Chondrocyte (in vitro differentiated cells): ENCODE data around the gene MTUS2. TPM values are rescaled to one million over a fixed set of nuclear protein-coding genes. Genes with fewer than 3 reads are reported as not detected.

Experiments
- DNase-seq: peaks from one replicate; pipeline ENCODE4 v3.0.0; 2021; ENCODE audit warnings: mixed read lengths, low spot score
- H3K27ac Mint-ChIP-seq: one replicate; pipeline ENCODE4 v1.8.0; 2021; ENCODE audit warnings: mild to moderate bottlenecking, moderate library complexity, mixed read lengths; ENCODE audit not compliant: unreplicated experiment
- H3K27me3 Mint-ChIP-seq: 2 replicates; pipeline ENCODE4 v1.8.0; 2021; ENCODE audit warnings: low read depth, mixed read lengths
- H3K36me3 Mint-ChIP-seq: 2 replicates; pipeline ENCODE4 v1.8.0; 2021; ENCODE audit warnings: low read depth, mixed read lengths
- H3K4me1 Mint-ChIP-seq: 2 replicates; pipeline ENCODE4 v1.8.0; 2021; ENCODE audit warnings: low read depth, mild to moderate bottlenecking, mixed read lengths
- H3K4me3 Mint-ChIP-seq: one replicate; pipeline ENCODE4 v1.8.0; 2021; ENCODE audit warnings: mild to moderate bottlenecking, moderate library complexity, mixed read lengths; ENCODE audit not compliant: unreplicated experiment
- H3K9me3 Mint-ChIP-seq: 2 replicates; pipeline ENCODE4 v1.8.0; 2021; ENCODE audit warnings: low read depth, mixed read lengths
- total RNA-seq: library from RNA; stranded (reverse); gene quantifications from 3 replicates; pipeline ENCODE4 v1.2.1, GENCODE V29; 2021
- TF ChIP-seq, protein P1 (sequence below): fragments of 200-600 bp; sonication (generic); IDR thresholded peaks from 2 replicates; pipeline ENCODE4 v1.5.0; 2021; ENCODE audit warnings: antibody characterized with exemption, mild to moderate bottlenecking, moderate library complexity

MTUS2 gene
- total RNA-seq, 1 donor from 2014 or later, result 1.2 TPM

DNA sequence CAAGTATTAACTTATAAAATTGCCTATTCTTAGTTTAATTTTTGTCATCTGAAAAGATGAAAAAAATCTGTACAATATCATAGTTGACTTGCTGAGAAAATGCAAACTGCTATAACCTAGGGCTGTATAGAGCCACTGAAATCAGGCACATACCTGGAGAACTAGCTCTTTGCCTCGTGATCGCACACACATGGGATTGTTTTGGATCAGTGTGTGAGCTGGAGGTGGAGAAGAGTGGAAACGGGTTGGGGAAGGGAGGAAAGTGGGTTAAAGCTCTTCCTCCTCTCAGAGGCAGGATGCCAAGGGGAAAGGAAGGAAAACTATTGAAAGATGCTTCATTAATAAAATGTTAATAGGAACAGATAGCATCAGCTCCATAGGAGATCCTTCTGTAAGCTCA, 2.7 kb downstream of the MTUS2 start:
- Mint-ChIP-seq H3K4me3 (no peak overlapping the region), H3K4me1 (peaks cover 10% of the 10 kb centered on the region), H3K9me3 (peaks cover 9% of the 10 kb centered on the region), H3K27ac (no peak overlapping the region), H3K27me3 (peaks cover 45% of the 10 kb centered on the region), H3K36me3 (peaks cover 5% of the 10 kb centered on the region)
- DNase-seq, result no peak
- TF ChIP-seq, protein P1, sequence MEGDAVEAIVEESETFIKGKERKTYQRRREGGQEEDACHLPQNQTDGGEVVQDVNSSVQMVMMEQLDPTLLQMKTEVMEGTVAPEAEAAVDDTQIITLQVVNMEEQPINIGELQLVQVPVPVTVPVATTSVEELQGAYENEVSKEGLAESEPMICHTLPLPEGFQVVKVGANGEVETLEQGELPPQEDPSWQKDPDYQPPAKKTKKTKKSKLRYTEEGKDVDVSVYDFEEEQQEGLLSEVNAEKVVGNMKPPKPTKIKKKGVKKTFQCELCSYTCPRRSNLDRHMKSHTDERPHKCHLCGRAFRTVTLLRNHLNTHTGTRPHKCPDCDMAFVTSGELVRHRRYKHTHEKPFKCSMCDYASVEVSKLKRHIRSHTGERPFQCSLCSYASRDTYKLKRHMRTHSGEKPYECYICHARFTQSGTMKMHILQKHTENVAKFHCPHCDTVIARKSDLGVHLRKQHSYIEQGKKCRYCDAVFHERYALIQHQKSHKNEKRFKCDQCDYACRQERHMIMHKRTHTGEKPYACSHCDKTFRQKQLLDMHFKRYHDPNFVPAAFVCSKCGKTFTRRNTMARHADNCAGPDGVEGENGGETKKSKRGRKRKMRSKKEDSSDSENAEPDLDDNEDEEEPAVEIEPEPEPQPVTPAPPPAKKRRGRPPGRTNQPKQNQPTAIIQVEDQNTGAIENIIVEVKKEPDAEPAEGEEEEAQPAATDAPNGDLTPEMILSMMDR, result no peak

DNA sequence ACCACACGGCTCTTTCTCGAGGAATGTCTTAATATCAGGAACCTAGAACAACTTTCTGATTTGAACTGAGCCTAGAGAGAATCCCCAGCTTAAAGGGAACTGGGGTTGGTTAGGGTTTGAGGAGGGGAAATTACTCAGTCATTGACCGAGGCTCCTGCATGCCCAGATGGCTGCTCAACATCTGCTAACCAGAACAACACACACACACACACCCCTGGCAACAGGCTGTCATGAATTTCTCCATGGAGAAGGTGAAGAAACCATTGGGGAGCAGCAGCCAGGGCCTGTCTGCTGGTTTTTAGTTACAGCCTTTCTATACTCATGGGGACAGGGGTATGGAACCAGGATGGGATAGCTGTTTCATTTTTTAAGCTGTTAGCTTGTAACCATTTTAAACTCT, 5.2 kb downstream of the MTUS2 start:
- no peak overlapping the region for H3K27ac Mint-ChIP-seq
- peaks cover 6% of the 10 kb centered on the region for H3K36me3 Mint-ChIP-seq
- DNase-seq, result no peak
- peaks cover 38% of the 10 kb centered on the region for H3K27me3 Mint-ChIP-seq
- peaks cover 24% of the 10 kb centered on the region for H3K9me3 Mint-ChIP-seq
- TF ChIP-seq, protein P1, result no peak
- H3K4me1 Mint-ChIP-seq, result peaks cover 4% of the 10 kb centered on the region
- no peak overlapping the region for H3K4me3 Mint-ChIP-seq

DNA sequence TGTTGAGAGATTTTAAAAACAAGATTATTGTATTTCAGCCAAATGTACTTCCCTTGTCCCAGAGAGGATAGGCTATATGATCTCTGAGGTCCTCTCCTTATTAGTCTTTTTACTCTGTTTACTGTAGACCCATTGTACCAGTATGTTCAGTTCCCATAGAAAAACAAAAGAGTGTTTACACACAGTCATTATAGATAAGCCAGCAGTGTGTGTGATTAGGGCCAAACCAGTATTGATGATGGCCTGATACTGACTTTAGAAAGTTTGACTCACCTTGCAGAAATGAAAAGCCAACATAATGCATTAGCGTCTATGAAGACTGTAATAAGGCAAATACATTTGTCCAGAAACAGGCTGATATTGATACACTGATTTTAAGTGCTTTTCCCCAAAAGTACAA, 6.2 kb downstream of the MTUS2 start:
- Mint-ChIP-seq H3K27me3 (peaks cover 34% of the 10 kb centered on the region), H3K27ac (no peak overlapping the region), H3K9me3 (peaks cover 33% of the 10 kb centered on the region), H3K4me3 (no peak overlapping the region), H3K36me3 (peaks cover 11% of the 10 kb centered on the region), H3K4me1 (no peaks in the 10 kb centered on the region)
- DNase-seq, result no peak
- TF ChIP-seq, protein P1, result no peak

DNA sequence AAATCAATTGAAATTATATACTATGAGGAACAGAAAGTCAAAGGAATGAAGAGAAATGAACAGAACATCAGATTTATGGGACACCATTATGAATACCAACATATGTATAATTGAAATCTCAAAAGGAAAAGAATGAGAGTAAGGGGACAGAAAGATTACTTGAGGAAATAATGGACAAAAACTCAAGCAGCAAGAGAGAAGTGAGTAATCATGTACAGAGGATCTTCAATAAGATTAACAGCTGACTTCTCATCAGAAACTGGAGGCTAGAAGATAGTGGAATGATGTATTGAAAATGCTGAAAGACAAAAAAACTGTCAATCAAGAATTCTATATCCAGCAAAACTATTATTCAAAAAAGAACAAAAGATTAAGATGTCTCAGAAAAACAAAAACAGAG, 10.4 kb downstream of the MTUS2 start:
- H3K27me3 Mint-ChIP-seq, result peaks cover 4% of the 10 kb centered on the region
- no peaks in the 10 kb centered on the region for H3K4me1 Mint-ChIP-seq
- no peak for DNase-seq
- H3K9me3 Mint-ChIP-seq, result peaks cover 37% of the 10 kb centered on the region
- TF ChIP-seq, protein P1, result no peak
- no peak overlapping the region for H3K4me3 Mint-ChIP-seq
- H3K36me3 Mint-ChIP-seq, result peaks cover 6% of the 10 kb centered on the region
- H3K27ac Mint-ChIP-seq, result no peak overlapping the region

DNA sequence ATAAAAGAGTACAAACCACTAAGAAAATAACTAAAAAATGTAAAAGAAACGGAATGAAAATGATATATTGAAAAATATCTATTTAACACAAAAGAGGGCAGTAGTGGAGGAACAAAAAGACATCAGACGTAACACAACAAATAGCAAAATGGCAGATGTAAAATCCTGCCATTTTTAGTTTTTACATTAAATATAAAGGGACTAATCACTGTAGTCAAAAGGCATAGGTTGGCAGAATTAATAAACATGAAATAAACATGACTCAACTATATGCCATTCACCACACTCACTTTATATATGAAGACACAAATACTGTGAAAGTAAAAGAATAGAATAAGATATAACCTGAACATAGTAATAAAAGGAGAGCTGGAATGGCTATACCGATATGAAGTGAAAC, 11.0 kb downstream of the MTUS2 start:
- Mint-ChIP-seq H3K27me3 (peaks cover 4% of the 10 kb centered on the region), H3K27ac (no peak overlapping the region), H3K9me3 (peaks cover 37% of the 10 kb centered on the region), H3K36me3 (peaks cover 6% of the 10 kb centered on the region), H3K4me1 (no peaks in the 10 kb centered on the region), H3K4me3 (no peak overlapping the region)
- TF ChIP-seq, protein P1, result no peak
- DNase-seq, result no peak
